ENCODE measurements around the gene CECR2.

CECR2 gene

DNA sequence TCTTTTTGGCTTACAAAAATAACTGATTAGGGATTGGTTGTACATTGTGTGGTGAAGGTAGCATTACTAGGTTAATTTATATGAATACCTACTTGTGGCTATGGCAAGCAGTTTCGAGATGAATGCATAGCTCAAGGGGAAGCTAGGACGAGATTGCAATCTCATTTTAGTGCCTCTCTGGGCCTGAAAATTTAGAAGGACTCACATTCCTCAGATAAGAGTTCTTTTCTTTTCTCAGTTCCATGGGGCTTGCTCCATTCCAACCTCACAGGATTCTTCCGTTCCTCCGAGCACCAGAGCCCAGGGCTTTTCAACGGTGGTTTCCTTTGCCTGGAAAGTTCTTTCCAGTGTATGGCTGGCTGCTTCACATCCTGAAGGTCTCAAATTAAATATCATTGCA, 82.1 kb downstream of the CECR2 start:
- no peak for DNase-seq (ENCODE audit: low spot score)

DNA sequence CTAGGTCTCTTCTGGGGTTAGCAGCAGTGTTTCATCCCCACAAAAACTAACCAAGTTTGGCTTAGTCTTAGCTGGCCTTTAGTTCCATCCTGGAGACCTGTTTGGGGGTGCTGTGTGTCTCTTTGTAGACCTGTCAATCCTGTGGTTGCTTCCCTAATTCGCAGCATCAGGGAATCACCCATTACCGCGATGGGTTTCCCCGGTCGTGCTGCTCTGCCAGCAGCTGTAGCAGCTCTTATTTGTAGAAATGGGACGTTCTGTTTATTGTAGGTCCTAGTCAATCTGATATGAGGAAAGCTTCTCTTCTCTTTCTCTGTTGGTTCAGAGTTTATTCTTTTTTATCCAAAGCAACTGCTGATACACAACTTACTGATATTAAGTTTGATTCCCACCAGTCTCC, 91.6 kb downstream of the CECR2 start:
- DNase-seq (ENCODE audit: low spot score), result no peak

DNA sequence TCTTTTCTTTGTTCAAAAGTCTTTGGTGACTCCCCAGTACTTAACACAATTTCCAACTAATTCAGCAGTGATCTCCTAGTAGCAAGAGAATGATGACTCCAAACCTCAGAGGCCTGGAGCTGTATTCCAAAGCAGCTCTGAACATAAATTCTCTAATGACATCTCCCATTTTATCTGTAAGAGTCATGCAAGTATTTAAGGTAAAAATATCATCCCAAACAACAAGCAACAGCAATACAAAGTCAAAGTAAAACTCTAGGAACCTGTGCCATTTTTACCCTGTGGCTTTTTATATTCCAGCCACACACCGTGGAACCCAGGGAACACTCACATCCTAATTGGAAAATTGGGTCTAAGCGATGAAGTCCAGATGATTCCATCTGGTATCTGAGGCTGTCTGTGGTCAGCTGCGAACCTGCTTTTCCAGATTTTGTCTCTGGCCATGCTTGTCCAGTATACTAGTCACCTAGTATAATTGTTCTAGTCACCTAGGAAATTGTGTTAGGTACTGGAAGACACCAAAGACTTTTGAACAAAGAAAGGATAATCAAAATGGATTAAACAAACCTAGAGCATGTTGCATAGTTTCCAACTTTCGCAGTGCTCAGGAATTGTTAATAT, 101.7 kb downstream of the CECR2 start:
- no peak for DNase-seq (ENCODE audit: low spot score)

DNA sequence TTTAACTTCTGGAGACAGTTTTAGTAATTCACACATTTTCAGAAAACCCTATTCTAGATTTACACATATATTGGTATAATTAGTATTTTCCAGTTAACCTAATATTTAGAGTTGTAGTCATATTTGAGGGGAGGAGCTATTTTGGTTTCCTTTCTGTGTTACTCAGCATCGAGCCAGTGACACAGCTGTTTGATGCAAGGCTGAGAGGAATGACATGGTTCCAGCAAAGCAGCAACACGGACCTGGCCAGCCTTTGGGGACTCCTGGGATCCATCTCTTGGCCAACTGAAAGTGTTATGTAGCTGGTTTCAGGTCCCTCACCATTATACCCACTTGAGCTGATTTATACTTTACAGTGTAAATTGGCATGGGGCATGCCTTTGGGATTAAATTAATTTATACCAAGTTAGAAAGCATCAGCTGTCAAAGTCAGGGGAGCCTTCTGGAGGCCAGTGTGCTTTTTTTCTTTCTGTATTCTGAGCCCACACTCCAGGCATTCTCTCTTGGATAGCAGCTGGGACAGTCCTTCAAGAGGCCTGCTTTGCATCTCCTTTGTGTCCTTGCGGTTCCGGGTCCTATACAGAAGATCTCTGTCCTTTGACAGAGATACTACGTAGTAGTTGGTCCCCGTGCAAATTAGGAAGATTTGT, 102.8 kb downstream of the CECR2 start:
- DNase-seq (ENCODE audit: low spot score), result no peak

DNA sequence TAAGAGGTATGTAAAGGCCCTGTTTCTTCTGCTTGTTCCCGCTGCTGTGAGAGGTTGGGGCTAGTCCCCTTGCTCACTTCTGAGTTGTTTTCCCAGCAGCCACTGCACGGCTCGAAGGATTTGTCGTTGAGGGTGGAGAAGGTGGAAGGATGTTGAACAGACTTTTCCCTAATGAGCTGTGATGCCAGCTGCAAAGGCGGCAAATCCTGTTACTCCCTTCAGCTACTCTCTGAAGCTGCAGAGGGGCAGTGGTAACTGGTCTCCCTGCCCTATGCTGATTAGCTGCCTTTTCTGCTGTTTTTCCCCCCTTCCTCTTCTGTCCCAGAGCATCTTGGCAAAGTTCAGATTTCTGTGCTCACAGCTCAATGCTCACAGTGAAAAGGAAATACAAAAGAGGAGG, 103.7 kb downstream of the CECR2 start:
- no peak for DNase-seq (ENCODE audit: low spot score)

DNA sequence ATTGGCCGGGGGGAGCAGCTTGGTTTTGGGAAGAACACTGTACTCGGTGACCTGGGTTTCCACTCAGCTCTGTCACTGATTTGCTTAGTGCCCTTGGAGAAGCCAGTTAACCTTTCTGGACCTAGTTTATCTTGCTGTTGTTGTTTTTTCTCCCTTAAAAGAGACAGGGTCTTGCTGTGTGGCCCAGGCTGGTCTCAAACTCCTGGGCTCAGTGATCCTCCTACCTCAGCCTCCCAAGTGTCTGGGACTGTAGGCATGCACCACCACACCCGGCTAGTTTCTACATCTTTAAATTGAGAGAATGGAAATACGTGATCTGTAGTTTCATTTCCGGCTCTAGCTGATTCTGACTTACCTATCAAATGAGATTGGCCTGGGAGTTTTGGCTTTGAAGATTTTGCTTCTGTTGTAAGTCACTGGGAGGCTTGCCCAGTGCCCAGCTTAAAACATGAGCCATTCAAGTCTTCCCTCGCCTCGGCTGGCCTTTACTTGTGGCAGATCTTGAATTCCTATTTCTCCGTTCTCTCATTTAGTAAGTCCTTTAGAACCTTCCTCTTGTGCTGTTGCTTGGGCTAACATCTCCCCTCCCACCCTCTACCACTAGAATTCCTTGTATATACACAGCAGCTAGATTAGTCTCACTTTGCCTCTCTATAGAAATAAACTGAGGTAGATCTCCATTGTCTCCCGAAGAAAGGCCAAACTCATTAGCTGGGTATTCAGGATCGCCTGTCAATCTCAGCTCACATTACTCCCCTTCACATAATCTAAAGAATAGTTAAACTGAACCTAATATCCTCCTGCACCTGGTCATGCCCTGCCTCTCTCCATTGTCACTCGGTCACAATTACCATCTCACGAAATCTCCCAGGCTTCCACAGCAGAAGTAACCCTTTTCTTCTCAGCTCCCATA, 106.3 kb downstream of the CECR2 start:
- no peak for DNase-seq (ENCODE audit: low spot score)

DNA sequence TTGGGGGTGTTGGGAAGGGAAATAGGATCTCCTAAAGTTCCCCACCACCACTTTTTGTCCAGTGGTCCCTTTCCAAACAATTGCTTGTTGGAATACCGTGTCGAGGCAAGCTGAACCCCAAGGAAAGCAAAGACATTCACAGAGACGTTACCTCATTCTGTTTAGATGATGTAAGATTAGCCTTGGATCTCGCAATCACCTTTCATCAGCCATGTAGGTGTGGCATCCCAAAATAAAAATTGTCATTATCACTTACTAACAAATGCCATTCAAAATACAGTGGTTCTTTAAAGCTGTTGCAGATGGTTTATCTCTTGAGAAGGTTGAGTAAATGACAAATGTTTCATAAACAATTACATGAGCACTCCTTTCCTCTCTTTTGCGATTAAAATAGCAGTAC, 107.6 kb downstream of the CECR2 start:
- DNase-seq (ENCODE audit: low spot score), result no peak

DNA sequence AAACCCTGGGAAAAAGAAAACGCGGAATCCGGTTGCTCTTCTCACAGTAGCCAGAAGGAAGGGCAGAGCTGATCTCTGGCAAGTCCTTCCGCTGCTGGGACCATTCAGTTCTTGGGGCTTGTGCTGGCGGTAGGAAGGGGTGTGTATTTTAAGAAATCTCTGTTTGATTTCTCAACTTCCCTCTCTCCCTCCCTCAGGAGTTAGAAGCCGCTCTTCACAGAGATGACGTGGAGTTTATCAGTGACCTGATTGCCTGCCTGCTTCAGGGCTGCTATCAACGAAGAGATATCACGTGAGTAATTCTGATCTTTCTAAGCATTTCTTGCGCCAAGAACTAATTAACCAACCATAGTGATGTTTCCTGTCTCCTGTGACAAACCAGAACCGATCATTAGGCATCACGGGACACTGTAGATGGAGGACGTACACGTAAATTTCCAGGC, 108.2 kb downstream of the CECR2 start:
- DNase-seq (ENCODE audit: low spot score), result no peak

DNA sequence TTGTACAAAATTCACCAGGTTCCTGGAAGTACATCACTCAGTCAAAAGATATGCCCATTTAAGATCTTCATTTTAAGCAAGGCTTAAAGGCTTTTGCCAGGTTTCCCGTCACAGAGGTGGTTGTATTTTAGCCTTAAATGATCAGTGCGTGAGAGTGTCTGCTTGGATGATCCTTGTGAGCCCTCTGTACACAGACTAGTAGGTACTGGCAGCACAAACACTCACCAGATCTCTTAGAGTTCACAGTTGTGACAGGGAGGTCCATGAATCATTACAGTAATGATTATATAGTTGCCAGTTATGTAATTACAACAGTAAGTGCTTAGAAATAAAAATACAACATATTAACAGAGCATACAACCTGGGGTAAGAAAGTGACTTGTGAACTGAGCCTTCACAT, 109.9 kb downstream of the CECR2 start:
- no peak for DNase-seq (ENCODE audit: low spot score)

DNA sequence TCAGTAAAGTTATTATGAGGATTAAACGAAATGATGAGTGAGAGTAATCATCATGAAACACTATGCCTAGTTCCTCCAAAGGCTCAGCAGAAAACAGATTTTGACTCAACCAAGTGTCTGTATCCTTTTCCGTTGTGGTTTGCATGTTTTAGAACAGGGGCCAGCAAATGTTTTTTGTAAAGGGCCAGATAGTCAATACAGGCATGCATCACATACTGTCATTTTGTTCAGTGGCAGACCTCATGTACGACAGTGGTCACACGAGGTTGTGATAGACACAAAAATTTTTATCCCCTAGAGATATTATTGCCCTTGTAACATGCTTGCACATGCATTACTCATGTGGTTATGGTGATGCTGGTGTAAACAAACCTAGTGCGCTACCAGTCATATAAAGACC, 112.2 kb downstream of the CECR2 start:
- no peak for DNase-seq (ENCODE audit: low spot score)

DNA sequence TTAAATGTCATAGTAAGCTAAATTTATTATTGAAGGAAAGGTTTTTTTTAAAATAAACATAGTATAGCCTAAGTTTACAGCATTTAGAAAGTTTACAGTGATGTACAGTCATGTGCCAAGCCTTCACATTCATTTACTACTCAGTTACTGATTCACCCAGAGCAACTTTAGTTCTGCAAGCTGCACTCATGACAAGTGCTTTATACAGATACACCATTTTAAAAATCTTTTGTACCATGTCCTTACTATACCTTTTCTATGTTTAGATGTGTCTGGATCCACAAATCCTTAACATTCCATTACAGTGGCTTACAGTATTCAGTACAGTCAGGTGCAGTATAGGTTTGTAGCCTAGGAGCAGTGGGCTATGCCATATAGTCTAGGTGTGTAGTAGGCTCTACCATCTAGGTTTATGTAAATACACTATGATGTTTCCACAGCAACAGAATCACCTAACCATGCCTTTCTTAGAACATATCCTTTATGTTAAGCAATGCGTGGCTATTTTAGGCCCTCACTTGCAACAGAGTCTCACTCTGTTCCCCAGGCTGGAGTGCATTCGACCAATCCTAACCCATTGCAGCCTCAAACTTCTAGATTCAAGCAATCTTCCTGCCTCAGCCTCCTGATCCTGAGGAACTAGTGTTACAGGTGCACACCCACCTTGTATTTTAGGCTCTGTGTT, 114.6 kb downstream of the CECR2 start:
- no peak for DNase-seq (ENCODE audit: low spot score)

DNA sequence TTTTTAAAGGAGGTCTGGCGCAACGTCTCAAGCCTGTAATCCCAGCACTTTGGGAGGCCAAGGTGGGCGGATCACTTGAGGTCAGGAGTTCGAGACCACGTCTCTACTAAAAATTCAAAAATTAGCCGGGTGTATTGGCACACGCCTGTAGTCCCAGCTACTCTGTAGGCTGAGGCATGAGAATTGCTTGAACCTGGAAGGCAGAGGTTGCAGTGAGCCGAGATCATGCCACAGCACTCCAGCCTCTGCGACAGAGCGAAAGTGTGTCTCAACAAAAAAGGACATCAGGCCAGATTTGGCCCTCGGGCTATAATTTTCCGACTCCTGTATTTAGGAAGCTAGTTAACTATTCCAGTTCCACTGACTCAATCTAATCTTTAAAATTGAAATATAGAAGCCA, 115.3 kb downstream of the CECR2 start:
- DNase-seq (ENCODE audit: low spot score), result no peak

DNA sequence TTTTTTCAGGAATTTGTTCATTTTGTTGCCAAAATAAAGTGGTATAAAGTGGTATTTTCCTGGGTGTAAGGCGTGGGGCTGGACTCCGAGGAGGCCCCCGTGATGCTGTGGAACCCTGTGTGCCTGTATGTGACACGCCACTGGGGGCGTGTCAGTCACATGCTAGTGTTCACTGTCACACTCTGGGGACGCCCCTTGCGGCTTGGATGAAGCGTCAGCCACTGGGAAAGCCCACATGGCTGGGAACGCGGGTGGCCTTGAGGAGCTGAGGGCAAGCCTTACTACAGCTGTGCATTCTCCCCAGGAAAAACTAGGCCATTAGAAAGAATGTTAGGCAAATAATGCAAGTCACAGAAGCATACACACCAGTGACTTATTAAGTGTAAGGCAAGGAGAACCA, 117.1 kb downstream of the CECR2 start:
- no peak for DNase-seq (ENCODE audit: low spot score)

DNA sequence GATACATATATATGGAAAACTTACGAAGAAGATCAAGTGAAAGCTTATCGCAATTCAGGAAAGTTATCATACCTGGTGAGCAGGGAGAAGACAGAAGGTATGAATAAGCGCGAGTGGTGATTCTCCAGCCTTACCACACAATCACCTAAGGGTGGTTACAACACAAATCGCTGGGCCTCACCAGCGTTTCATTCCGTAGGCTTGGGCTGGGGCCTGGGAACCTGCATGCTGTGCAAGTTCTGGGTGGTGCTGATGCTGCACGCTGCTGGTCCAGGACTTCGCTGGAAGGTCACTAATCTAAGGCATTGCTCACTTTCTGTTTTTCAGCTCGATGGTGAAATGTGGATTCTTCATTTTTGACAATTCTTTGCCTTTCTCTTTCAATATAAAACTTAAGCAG, 117.5 kb downstream of the CECR2 start:
- DNase-seq (ENCODE audit: low spot score), result no peak

DNA sequence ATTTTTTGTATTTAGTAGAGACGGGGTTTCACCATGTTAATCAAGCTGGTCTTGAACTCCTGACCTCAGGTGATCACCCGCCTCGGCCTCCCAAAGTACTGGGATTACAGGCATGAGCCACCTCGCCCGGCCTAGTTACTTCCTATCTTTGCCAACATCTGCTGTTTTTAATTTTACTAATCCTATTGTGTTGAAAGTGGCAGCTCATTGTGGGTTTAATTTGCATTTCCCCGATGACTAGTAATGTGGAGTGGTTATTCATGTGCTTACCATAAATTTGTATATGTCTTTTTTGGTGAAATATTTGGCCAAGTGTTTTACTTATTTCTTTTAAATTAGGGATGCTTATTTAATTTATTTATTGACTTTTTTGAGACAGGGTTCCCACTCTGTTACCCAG, 119.8 kb downstream of the CECR2 start:
- DNase-seq (ENCODE audit: low spot score), result no peak

DNA sequence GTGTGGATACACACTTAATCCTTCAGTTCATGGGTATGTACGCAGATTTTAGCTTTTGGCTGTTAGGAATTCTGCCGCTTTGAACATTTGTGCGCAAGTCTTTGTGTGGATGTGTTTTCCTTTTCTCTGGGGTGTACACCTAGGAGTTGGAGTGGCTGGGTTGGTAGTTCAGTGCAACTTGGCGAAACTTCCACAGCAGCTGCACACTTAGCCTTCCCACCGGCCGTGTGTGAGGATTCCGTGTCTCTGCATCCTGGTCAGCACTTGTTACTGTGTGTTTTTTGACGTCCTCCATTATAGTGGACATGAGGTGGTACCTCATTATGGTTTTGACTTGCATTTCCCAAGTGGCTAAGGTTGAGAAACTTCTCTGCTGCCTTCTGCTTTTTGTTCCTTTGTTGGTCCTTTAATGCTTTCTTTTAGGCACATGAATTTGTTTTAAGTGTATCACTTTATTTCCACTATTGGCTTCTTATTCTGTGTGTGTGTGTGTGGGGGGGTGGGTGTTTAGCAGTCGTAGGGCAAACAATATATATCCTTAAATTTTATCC, 121.9 kb downstream of the CECR2 start:
- no peak for DNase-seq (ENCODE audit: low spot score)

DNA sequence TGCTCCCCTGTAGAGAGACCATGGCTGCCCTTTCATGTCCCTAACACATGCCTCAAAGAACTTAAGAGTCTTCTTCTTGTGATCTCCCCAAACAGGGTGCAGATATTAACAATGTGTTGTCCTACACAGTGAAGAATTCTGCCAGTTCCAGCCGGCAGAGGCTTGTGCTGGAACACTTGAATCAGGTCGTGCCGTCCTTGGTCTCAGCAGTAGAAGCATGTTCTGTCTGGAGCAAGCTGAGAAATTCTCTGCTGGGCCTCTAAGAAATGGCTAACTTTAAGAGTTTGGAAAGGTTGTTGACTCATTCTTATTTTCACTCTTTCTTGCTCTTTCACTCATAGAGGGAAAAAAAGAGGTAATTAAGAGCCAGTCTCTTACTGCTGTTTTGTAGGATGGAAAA, 123.0 kb downstream of the CECR2 start:
- no peak for DNase-seq (ENCODE audit: low spot score)

DNA sequence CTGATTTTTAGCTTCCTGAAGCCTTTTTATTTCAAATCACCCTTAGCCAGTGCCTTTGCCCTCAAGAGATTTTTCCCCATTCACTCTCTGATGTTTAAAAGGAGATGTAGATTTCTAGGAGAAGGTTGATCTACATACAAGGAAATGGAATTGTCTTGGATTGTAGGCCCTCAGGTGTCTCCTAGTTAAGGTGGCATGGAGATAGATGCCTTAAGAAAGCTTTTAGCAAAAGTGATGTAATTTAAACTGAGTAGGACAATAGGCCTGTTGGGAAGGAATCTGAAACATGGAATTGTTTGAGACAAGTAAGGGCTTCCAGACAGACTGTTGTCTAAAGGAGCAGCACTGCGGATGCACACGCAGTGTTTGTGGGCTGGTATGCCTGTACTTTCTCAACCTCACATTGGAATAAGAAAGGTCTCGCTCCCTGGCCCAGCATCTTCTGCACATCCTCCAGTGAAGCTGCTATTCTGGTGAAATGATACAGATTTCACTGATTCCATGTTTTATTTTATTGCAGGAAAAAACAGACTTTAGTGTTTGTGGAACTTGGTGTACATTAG, 124.2 kb downstream of the CECR2 start:
- no peak for DNase-seq (ENCODE audit: low spot score)

DNA sequence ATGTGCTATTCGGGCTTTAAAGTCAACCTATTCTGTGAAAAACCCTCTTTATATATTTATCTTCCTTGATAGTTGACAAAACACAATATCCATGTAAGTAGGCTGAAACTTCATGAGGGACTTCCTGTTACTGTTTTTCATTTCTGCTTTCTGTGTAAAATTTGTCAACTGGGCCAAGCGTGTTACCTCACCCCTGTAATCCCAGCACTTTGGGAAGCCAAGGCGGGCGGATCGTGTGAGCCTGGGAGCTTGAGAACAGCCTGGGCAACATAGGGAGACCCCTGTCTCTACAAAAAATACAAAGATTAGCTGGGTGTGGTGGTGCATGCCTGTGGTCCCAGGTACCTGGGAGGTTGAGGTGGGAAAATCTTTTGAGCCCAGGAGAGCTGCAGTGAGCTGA, 127.6 kb downstream of the CECR2 start:
- no peak for DNase-seq (ENCODE audit: low spot score)

DNA sequence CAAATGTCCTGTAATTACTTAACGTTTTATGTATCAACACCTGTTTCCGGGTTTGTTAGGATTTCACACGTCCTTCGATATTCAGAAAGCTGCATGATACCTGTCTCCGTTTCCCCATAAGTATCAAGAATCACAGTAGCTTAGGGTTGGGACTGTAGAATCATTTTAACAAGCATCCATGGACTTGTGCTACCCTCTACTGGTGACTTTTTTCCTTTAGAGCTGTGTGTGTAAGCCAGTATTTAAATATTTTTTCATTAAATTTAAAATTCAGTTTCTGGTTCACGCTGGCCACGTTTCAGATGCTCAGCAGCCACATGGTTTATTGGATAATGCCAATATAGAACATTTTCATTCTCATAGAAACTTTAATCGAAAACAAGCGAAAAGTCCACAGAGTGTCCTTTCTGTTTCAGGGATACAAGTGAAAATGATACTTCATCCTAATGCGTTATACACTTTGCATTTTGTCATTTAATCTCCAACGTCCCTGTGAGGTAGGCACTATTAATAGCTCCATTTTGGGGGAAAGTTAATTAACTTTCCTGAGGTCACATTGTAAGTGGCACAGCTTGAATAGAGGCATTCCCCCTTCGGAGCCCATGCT, 132.5 kb downstream of the CECR2 start:
- DNase-seq (ENCODE audit: low spot score), result peak; percentile 73

DNA sequence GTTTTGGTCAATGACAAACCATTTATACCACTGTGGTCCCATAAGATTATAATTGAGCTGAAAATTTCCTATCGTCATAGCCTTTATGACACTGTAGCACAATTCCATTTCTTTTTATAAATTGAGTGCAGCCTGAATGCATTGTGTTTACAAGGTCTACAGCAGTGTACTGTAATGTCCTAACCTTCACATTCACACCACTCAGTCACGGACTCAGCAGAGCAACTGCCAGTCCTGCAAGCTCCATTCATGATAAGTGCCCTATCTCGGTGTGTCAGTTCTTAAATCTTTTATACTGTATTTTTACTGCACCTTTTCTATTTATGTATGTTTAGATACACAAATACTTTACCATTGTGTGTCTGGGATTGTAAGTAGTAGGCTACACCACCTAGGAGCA, 138.8 kb downstream of the CECR2 start:
- DNase-seq (ENCODE audit: low spot score), result no peak

DNA sequence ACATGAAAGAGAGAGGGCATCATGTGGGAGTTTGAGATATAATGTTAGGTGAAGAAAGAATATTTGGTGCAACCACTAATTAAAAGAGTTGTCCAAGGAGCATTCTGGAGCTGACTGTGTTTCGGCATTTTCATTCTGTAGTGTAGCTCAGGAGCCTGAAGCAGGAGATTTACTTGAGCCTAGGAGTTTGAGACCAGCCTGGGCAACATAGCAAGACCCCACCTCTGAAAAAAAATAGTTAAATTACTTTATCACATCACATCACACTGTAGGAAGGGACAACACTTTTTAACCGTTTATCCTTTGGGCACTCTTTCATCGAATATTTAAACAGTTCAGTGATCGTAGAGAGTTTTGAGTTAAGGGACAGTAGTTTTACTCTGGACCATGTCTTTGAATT, 143.7 kb downstream of the CECR2 start:
- DNase-seq (ENCODE audit: low spot score), result no peak

Data from RKO (cell line).